GM12891 (cell line): ENCODE measurements around the gene LMCD1.

Experiments
- POLR2A ChIP-seq: IDR thresholded peaks from 2 replicates; pipeline ENCODE4 v1.6.1; 2011; ENCODE audit warnings: low read depth, low read length, control low read depth
- POLR2AphosphoS5 ChIP-seq: IDR thresholded peaks from 2 replicates; pipeline ENCODE4 v1.6.1; 2011; ENCODE audit warnings: low read depth, low read length, control low read depth
- SPI1 ChIP-seq: IDR thresholded peaks from 2 replicates; pipeline ENCODE4 v1.6.1; 2011; ENCODE audit warnings: low read depth, low read length, control low read depth
- TAF1 ChIP-seq: IDR thresholded peaks from 2 replicates; pipeline ENCODE4 v1.6.1; 2011; ENCODE audit warnings: low read depth, low read length, control low read depth

DNA sequence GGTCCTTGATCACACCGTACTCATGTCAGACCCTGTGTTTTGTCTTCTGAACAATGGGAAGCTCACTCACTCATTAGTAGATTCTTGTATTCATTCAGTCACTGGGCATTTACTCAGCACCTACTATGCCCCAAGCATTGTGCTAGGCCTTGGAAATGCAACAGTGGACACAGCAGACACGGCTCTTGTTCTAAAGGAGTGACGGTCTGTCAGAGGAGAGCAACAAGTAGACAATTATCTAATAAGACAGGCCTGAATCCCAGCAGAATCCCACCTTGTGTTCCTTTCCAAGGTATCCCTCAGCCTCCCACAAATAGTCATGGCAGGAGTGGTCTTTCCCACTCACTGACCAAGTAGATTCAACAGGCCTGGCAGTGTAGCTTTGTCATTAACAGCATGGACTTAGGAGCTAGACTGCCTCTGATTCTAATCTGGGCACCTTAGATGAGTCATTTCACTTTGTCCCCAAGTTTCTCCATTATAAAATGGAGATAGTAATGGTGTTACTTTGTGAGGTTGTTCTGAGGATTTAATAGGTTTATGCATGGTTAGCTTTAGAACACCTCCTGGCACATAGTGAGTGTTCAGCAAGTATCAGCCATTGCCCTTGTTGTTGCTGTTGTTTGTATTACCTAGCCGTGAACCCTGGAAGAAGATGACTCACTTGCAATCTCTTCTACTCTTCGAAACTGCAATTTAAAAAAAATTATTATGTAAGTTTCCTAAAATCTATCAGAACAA, 73.9 kb downstream of the LMCD1 start:
- TF ChIP-seq POLR2A: no peak
- no peak for TF ChIP-seq POLR2AphosphoS5
- no peak for TF ChIP-seq TAF1
- TF ChIP-seq SPI1: no peak
